ENCODE measurements around the gene CLEC20A. TPM values are rescaled to one million over a fixed set of nuclear protein-coding genes. Genes with fewer than 3 reads are reported as not detected.

The CLEC20A gene
- total and polyA plus RNA-seq, 12 donors: not detected

DNA sequence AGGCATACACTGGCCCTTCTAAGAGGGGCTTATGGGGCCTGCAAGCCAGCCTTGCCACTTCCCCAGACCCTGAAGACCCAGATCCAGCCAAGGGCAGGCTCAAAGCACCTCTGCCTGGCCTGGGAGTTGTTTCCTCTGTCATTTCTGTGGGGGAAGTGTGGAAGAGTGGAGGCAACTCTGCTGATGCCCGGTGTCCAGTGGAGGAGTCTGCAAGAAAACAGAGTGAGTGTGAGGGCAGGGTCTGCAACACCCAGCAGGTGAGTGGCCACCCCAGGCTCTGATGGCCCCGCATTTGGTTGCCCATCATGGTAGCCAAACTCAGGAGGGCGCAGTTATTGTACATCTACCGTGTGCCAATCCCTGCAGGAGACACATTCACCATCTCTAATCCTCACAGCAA is 8.4 kb downstream of the CLEC20A start:
- Histone ChIP-seq H3K4me1 (replicated peaks in 1 of 2) (peaks cover 4 to 8% of the 10 kb centered on the region in 2 donors), H3K4me3 (no peak overlapping the region), H3K27ac (no peak overlapping the region), H3K36me3 (replicated peaks in 1 of 2) (no peaks in the 10 kb centered on the region), H3K9me3 (replicated peaks in 1 of 3) (no peaks in the 10 kb centered on the region), H3K27me3 (no peaks in the 10 kb centered on the region)
- intact Hi-C loops (cut with DNase I): no loop called here
- DNase-seq: no peak
- WGBS, 4 donors: 82 to 93% (median 90%) methylated on average over 4 of the region's 4 CpGs
- TF ChIP-seq POLR2A (IDR thresholded peaks at IDR 0.05): no peak
- no peak for TF ChIP-seq CTCF (IDR thresholded peaks at IDR 0.05)

GRCh38 chr1:178487070-178487615 is 9.6 kb downstream of the CLEC20A start:
- Histone ChIP-seq H3K27ac (no peak overlapping the region), H3K9me3 (replicated peaks in 1 of 3) (no peaks in the 10 kb centered on the region), H3K4me1 (replicated peaks in 1 of 2) (peaks cover 4 to 8% of the 10 kb centered on the region in 2 donors), H3K4me3 (no peak overlapping the region), H3K36me3 (replicated peaks in 1 of 2) (no peaks in the 10 kb centered on the region), H3K27me3 (no peaks in the 10 kb centered on the region)
- TF ChIP-seq CTCF (IDR thresholded peaks at IDR 0.05) (no peak), POLR2A (IDR thresholded peaks at IDR 0.05) (no peak)
- WGBS, 4 donors: 43 to 83% (median 50%) methylated on average over 5 to 20 of the region's 20 CpGs
- DNase-seq: no peak
- intact Hi-C loops (cut with DNase I): no loop called here

DNA sequence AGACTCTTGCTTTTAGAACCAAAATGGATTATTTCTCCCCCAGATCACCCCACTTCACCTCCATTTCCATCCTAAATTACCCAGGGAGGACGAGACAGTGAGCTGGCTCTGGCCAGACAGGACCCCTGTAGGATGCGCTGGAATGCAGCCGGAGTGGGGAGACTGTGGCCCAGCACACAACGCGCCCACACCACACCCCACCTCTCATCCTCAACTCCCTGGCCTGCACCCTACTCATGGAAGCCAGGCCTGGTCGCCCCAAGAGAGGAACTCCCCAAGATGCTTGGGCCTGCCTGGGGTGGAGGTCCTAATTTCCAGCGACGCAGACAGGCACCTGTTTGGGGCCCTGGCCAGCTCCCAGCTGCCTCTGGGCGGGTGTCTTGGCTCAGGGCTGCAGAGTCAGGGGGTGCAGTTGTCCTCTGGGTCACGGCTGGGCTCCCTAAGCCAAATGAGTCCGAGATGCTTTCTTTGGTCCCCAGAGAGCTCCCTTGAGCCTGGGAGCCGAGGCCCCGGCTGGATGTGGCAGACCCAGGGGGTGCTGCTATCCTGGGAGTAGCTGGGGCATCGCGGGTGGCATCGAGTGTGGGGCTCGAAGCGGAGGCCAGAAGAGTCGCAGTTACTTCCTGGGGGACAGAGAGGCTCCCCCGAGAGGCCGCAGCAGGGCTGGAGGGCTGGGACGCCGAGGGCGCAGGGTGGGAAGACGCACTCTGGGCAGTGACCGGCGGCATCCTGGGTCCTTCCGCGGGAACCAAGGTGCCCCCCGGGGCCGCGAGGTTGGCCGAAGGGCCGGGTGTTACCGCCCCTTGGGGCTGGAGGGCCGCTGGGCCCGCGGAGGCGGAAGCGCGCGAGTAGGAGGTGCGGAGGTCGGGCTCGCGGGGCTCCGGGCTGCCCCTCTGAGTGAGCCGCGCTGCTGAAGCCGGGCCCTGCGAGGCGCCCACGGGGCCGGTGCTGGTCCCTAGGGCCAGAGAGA is 10.4 kb downstream of the CLEC20A start:
- H3K4me3 ChIP-seq: no peak overlapping the region

More for the DNA sequence above, 10.4 kb downstream of the CLEC20A start:
- Histone ChIP-seq H3K9me3 (replicated peaks in 1 of 3) (no peaks in the 10 kb centered on the region), H3K27ac (no peak overlapping the region), H3K27me3 (no peaks in the 10 kb centered on the region), H3K36me3 (replicated peaks in 1 of 2) (no peaks in the 10 kb centered on the region), H3K4me1 (replicated peaks in 1 of 2) (peaks cover 4 to 8% of the 10 kb centered on the region in 2 donors)
- intact Hi-C loops (cut with DNase I): no loop called here
- no peak for TF ChIP-seq POLR2A (IDR thresholded peaks at IDR 0.05)
- no peak for TF ChIP-seq CTCF (IDR thresholded peaks at IDR 0.05)
- WGBS, 4 donors: 39 to 83% (median 60%) methylated on average over 5 to 54 of the region's 54 CpGs
- DNase-seq: no peak

Data from adrenal gland (tissue), 12 donors.